Measurements from ENCODE around the gene SLC22A12. TPM values are rescaled to one million over a fixed set of nuclear protein-coding genes. Genes with fewer than 3 reads are reported as not detected.

The SLC22A12 gene
- total and polyA plus RNA-seq, 2 experiments from 2014 or later = not detected

DNA sequence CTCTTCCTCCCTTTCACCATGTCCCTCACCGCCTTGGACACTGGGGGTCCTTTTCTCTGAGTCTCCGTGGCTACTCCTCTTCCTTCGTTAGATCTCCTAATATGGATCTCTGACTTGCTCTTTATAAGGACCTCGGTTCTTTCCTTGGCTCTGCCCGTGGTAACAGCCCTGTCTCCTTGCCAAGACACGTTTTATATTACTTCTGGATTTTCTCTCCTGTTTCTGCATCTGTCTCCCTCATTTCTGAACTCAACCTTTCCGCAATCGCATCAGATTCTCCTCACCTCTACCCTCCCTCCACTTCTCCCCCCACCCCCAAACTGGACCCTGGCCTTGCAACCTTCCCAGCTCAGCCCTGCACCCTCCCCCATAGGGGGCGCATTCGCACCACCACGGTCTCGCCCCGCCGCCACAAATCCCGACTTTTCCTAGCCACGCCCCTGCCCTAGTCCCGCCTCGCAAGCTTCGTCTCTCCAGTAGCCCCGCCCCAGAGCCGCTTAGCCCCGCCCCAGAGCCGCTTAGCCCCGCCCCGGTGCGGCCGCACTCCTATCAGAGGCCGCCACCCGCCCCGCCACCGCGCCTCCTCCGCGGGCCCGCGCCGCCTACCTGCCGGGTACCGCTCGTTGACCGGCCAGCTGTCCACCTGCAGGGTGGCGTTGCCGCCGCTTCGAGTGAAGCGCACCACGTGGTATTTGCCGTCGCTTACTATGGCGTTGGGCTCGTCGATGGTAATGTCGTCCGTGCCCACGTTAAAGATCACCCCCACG lies 39.0 kb downstream of the SLC22A12 start:
- H3K27ac Mint-ChIP-seq = no peak overlapping the region
- H3K36me3 ChIP-seq (ENCODE audit: insufficient read depth) = no peaks in the 10 kb centered on the region
- H3K36me3 Mint-ChIP-seq (ENCODE audit: low read depth) = peaks cover 6% of the 10 kb centered on the region; the same call in 1 of the 3 replicates
- H3K27me3 ChIP-seq (ENCODE audit: insufficient read depth) = peaks cover 9% of the 10 kb centered on the region
- no peaks in the 10 kb centered on the region for H3K79me2 ChIP-seq (replicated peaks; ENCODE audit: insufficient read depth)
- DNase-seq (ENCODE audit: low spot score) (peak; percentile 98), ATAC-seq (peak; percentile 86)
- H2AFZ ChIP-seq = no peak overlapping the region; the same call in 1 of the 2 replicates
- no peak overlapping the region; the same call in 2 of the 3 replicates for H3K4me3 Mint-ChIP-seq
- no peaks in the 10 kb centered on the region; the same call in 1 of the 2 replicates for H4K20me1 ChIP-seq (replicated peaks; ENCODE audit: insufficient read depth)
- peaks cover 23% of the 10 kb centered on the region for H3K4me1 Mint-ChIP-seq
- H3K4me2 ChIP-seq = peak overlapping the region; percentile 67; the same call in 1 of the 2 replicates
- no peaks in the 10 kb centered on the region for H3K9me3 Mint-ChIP-seq
- H3K4me1 ChIP-seq (ENCODE audit: insufficient read depth) = peaks cover 8% of the 10 kb centered on the region
- no peak overlapping the region for H3K27ac ChIP-seq (ENCODE audit: low read depth)
- H3K9me2 ChIP-seq (ENCODE audit: insufficient read depth) = no peaks in the 10 kb centered on the region
- TF ChIP-seq, protein P1, sequence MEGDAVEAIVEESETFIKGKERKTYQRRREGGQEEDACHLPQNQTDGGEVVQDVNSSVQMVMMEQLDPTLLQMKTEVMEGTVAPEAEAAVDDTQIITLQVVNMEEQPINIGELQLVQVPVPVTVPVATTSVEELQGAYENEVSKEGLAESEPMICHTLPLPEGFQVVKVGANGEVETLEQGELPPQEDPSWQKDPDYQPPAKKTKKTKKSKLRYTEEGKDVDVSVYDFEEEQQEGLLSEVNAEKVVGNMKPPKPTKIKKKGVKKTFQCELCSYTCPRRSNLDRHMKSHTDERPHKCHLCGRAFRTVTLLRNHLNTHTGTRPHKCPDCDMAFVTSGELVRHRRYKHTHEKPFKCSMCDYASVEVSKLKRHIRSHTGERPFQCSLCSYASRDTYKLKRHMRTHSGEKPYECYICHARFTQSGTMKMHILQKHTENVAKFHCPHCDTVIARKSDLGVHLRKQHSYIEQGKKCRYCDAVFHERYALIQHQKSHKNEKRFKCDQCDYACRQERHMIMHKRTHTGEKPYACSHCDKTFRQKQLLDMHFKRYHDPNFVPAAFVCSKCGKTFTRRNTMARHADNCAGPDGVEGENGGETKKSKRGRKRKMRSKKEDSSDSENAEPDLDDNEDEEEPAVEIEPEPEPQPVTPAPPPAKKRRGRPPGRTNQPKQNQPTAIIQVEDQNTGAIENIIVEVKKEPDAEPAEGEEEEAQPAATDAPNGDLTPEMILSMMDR (conservative IDR thresholded peaks at IDR 0.05; ENCODE audit: low read depth in 2 of 2) = peak; percentile 67 to 86
- TF ChIP-seq CREB1 (CRISPR knock-in tag; IDR thresholded peaks at IDR 0.05; ENCODE audit: low read depth) = no peak
- H3K4me3 ChIP-seq = peak overlapping the region; percentile 47; the same call in 1 of the 2 replicates
- 0 out of 2 replicates have a peak, but pooled peaks cover 3% of the 10 kb centered on the region for H3F3A ChIP-seq (replicated peaks; ENCODE audit: low read depth)
- peaks cover 12% of the 10 kb centered on the region for H3K27me3 Mint-ChIP-seq (ENCODE audit: insufficient read depth, low read depth, poor library complexity)

DNA sequence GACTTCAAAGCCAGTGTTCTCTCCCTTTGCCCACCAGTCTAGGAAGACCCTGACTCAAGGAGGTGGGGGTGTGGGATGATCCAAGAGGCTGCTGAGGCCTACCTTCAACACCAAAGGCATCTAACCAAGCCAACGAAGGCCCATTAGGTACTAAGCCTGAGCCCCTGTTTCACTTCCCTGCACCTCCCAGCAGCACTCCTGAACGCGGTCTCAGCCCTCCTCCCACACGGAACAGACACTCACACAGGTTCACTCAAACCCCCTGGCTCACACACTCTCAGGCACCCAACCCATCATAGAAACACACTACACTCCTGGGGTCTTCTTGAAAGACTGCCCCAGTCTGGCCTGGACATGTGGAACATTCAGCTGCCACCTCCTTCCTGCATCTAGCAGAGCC lies 40.7 kb downstream of the SLC22A12 start:
- ATAC-seq (no peak), DNase-seq (ENCODE audit: low spot score) (no peak)
- Histone ChIP-seq H3K9me2 (ENCODE audit: insufficient read depth) (no peaks in the 10 kb centered on the region), H3K4me2 (no peak overlapping the region), H3K79me2 (replicated peaks; ENCODE audit: insufficient read depth) (no peaks in the 10 kb centered on the region), H3K36me3 (ENCODE audit: insufficient read depth) (no peaks in the 10 kb centered on the region), H3F3A (replicated peaks; ENCODE audit: low read depth) (0 out of 2 replicates have a peak, but pooled peaks cover 3% of the 10 kb centered on the region), H3K4me1 (ENCODE audit: insufficient read depth) (peaks cover 5% of the 10 kb centered on the region), H3K4me3 (no peak overlapping the region), H3K27ac (ENCODE audit: low read depth) (no peak overlapping the region), H4K20me1 (replicated peaks; ENCODE audit: insufficient read depth) (no peaks in the 10 kb centered on the region; the same call in 1 of the 2 replicates), H3K27me3 (ENCODE audit: insufficient read depth) (peaks cover 9% of the 10 kb centered on the region), H2AFZ (no peak overlapping the region)
- Mint-ChIP-seq H3K4me1 (peaks cover 27% of the 10 kb centered on the region), H3K36me3 (ENCODE audit: low read depth) (peaks cover 6% of the 10 kb centered on the region; the same call in 1 of the 3 replicates), H3K9me3 (no peaks in the 10 kb centered on the region; the same call in 2 of the 3 replicates), H3K27ac (no peak overlapping the region), H3K4me3 (no peak overlapping the region), H3K27me3 (ENCODE audit: insufficient read depth, low read depth, poor library complexity) (peaks cover 21% of the 10 kb centered on the region)
- TF ChIP-seq ZNF331 (CRISPR knock-in tag; IDR thresholded peaks at IDR 0.05; ENCODE audit: low read depth) (no peak), CREB1 (CRISPR knock-in tag; IDR thresholded peaks at IDR 0.05; ENCODE audit: low read depth) (no peak), STAT1 (IDR thresholded peaks at IDR 0.05; ENCODE audit: unreplicated experiment) (no peak), NANOG (IDR thresholded peaks at IDR 0.05; ENCODE audit: borderline replicate concordance) (no peak), EZH2phosphoT487 (IDR thresholded peaks at IDR 0.05; ENCODE audit: unreplicated experiment) (no peak), ZNF114 (CRISPR knock-in tag; IDR thresholded peaks at IDR 0.05) (no peak), JUNB (IDR thresholded peaks at IDR 0.05; ENCODE audit: unreplicated experiment) (no peak), EZH2 (IDR thresholded peaks at IDR 0.05; ENCODE audit: low read depth, unreplicated experiment) (no peak), POLR2AphosphoS5 (IDR thresholded peaks at IDR 0.05; ENCODE audit: low read depth) (no peak)
- TF ChIP-seq, protein P1 (conservative IDR thresholded peaks at IDR 0.05; ENCODE audit: low read depth in 2 of 2) = no peak
- TF ChIP-seq, protein P2, sequence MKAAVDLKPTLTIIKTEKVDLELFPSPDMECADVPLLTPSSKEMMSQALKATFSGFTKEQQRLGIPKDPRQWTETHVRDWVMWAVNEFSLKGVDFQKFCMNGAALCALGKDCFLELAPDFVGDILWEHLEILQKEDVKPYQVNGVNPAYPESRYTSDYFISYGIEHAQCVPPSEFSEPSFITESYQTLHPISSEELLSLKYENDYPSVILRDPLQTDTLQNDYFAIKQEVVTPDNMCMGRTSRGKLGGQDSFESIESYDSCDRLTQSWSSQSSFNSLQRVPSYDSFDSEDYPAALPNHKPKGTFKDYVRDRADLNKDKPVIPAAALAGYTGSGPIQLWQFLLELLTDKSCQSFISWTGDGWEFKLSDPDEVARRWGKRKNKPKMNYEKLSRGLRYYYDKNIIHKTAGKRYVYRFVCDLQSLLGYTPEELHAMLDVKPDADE (IDR thresholded peaks at IDR 0.05) = no peak
- TF ChIP-seq, protein P3, sequence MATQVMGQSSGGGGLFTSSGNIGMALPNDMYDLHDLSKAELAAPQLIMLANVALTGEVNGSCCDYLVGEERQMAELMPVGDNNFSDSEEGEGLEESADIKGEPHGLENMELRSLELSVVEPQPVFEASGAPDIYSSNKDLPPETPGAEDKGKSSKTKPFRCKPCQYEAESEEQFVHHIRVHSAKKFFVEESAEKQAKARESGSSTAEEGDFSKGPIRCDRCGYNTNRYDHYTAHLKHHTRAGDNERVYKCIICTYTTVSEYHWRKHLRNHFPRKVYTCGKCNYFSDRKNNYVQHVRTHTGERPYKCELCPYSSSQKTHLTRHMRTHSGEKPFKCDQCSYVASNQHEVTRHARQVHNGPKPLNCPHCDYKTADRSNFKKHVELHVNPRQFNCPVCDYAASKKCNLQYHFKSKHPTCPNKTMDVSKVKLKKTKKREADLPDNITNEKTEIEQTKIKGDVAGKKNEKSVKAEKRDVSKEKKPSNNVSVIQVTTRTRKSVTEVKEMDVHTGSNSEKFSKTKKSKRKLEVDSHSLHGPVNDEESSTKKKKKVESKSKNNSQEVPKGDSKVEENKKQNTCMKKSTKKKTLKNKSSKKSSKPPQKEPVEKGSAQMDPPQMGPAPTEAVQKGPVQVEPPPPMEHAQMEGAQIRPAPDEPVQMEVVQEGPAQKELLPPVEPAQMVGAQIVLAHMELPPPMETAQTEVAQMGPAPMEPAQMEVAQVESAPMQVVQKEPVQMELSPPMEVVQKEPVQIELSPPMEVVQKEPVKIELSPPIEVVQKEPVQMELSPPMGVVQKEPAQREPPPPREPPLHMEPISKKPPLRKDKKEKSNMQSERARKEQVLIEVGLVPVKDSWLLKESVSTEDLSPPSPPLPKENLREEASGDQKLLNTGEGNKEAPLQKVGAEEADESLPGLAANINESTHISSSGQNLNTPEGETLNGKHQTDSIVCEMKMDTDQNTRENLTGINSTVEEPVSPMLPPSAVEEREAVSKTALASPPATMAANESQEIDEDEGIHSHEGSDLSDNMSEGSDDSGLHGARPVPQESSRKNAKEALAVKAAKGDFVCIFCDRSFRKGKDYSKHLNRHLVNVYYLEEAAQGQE (IDR thresholded peaks at IDR 0.05; ENCODE audit: unreplicated experiment) = no peak
